Measurements from ENCODE around the gene NLK.
"Not testable (repeated sequence)": the region's sequence is repeated elsewhere in the genome, so short reads cannot be mapped to it uniquely, and the experiment has no call there.

The NLK gene

DNA sequence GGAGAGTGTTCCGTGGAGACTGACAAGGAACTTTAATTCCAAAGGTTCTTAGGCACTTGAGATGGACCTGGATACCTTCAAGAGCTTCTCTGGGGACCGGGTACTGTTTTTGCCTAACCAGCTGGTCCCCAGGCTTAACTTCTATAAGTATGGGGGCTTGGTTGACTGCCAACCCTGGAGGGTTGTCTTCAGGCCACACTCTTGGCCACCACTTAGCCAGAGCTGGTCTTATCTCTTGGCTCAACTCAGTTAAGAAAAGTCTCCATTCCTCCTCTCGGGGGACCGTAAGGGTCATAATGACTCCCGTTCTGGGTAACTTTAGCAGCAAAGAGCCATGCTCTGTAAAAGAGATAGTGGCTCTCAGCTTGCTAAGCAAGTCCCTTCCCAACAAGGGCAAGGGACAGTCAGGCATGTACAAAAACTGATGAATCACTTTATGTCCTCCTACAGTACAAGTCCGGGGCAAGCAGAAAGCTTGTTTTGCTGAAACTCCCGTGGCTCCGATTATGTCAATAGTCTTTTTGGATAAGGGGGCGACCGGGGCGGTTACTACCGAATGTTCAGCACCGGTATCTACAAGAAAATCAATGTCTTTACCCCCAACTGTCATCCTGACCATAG is 193.7 kb downstream of the NLK start:
- DNase-seq = not testable (repeated sequence)

DNA sequence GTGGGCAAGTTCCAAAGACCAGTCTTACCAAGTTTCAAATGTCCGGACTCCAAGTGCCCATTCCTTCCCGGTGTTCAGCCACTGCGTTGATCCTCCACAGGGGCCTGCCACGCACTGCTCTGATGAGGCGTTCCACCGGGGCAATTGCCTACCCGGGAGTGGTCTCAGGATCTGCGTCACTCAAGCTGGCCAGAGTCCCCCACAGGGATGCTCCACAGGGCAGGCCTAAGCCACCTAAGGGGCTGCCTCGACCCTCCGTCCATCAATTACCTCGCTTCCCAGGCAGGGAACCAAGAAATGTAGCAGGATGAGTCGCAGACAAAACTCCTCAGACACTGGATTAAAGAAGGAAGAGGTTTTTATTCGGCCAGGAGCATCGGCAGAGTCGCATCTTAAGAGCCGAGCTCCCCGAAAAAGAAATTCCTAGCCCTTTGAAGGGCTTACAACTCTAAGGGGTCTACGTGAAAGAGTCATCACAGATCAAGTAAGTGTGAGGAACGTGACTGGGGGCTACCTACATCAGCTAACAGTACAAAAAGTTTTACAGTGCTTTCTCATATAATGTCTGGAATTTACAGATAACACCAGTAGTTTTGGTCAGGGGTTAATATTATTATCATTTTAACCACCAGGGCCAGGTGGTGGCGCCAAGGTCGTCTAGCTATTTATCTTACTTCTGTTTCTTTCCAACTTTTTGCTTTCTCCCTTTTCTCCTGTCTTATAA is 196.2 kb downstream of the NLK start:
- not testable (repeated sequence) for DNase-seq

DNA sequence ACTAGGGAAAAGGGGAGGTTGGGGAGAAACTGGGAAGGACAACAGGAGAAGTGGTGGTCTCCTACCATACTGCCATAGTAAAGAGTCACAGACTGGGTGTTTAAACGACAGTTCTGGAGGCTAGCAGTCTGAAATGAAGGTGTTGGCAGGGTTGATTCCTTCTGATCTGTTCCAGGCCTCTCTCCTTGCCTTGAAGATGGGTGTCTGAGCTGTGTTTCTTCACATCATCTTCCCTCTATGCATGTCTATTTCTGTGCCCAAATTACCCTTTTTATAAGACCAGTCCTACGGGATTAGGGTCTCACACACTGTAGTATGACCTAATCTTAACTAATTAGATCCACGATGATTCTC is 196.8 kb downstream of the NLK start:
- DNase-seq = no peak

GRCh38 chr17:28240688-28241340 is 198.3 kb downstream of the NLK start:
- no peak for DNase-seq

GRCh38 chr17:28242791-28243190 is 200.3 kb downstream of the NLK start:
- DNase-seq = no peak

- not testable (repeated sequence) for DNase-seq
Measured at GRCh38 chr17:28243268-28243667, 200.8 kb downstream of the NLK start.

DNA sequence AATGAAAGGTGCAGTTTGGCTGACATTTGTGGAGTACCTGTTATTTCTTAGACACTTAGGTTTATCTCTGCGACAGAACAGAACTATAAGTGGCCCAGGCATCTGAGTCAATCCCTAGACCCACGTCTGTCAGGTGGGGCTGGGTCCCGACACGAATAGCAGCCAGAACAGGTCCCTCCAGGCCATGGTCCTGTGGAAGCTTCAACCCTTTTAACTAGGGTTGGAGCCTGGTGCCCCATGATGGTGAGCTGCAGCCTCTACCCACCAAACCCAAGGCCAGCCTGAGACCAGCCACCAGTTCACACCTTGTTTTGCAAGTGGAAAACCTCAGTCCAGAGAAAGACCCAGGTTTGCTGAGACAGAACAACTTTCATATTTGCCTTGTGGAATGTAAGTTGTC is 202.0 kb downstream of the NLK start:
- DNase-seq = no peak
